COLO668 (cell line): ENCODE results near the gene TAOK3.
"Not testable (repeated sequence)": the region's sequence is repeated elsewhere in the genome, so short reads cannot be mapped to it uniquely, and the experiment has no call there.

Experiments used
- DNase-seq: peaks from one replicate; lab custom pipeline; 2025; ENCODE audit not compliant: unreplicated experiment; lab: John Stamatoyannopoulos, UW

Gene TAOK3

DNA sequence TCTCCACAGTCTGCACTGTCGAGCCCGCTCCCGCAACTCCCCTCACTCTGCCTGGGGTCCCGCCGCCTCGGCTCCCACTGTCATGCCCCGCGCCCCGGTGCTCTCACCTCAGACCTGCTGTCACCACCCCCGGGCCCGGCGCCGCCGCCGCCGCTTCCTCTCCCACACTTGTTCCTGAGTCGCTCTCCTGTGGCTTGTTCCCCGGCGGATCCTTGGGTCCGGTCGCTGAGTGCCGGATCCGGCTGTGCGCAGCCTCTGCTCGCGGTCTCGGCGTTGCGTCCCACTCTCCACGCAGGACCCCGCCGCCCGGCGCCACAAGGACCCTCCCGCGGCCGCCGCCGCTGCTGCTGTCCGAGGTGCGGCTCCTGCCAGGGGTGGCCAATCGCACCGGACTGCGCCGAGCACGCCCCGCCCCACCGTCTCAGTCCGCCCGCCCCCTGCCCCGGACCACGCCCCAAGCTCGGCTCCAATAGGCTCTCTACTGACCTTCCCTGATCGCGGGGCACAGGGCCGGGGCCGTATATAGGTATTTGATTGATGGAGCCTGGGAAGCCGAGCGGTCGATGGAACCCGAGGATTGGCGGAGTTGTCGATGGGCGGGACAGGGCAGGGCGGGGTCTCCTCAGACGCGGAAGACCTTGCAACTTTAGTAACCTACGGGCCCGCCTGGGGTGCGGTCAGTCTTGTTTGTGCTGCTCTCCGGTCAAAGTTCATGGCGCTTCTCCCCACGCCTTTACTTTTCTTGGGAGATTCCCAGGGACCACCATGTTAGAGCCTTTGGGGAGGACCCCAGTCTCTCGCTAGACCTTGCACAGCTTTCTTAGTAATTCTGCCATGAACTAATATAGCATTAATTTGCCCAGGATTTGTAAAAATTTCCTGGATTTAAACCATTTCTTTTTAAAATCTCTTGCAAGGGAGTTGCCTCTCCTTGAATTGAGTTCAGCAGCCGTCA, at the start of gene TAOK3:
Gene TAOK3, minus strand, starts transcription at position 367 of the 955 bp plus-strand sequence. CDS start 117,340 bp downstream, outside the sequence.
- DNase-seq: peak; percentile 99

- DNase-seq: no peak
Observed at GRCh38 chr12:118420673-118421072, 48.0 kb upstream of the TAOK3 start.

GRCh38 chr12:118418385-118419057, 45.8 kb upstream of the TAOK3 start:
- DNase-seq: no peak

- DNase-seq: no peak
Observed at GRCh38 chr12:118417942-118418341, 45.2 kb upstream of the TAOK3 start.

DNA sequence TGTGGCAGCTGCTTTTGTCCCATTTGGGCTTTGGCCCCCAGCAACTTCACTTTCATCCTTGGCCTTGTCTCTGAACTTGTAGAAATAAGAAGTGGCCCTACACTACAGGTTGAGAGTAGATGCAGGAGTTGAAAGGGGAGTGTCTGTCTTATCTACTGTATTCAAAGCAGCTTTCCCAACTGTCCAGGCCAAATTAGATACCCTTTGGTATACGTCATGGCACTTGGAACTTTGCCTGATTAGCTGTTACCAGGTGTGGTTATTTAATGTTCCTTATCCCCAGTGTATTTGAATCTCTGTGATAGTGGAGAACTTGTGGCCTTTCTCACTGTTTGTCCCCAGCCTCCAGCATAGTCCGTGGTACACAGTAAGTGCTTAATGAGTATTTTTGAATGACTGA, 37.1 kb upstream of the TAOK3 start:
- no peak for DNase-seq

GRCh38 chr12:118408241-118408640, 35.5 kb upstream of the TAOK3 start:
- DNase-seq: not testable (repeated sequence)

GRCh38 chr12:118404876-118405521, 32.3 kb upstream of the TAOK3 start:
- peak; percentile 65 for DNase-seq

GRCh38 chr12:118402251-118402650, 29.5 kb upstream of the TAOK3 start:
- no peak for DNase-seq

GRCh38 chr12:118398940-118399339, 26.2 kb upstream of the TAOK3 start:
- DNase-seq: no peak

DNA sequence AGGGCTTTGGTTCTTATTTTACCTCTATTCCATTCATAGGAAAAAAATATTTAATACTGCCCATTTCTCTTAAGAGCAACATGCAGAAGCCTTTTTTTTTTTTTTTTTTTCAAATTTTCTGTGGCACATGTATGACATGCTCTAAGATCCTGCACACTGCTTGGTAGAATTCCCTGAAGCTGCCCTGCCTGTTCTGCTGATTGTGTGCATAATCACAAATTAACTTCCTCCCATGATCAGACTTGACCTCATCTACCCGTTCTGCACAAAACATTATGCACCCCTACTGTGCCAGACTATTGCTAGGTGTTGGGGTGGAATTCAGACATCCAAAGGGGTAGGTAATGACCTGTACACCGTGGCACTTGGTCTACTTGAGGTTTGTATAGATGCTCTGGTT, 25.8 kb upstream of the TAOK3 start:
- DNase-seq: no peak

DNA sequence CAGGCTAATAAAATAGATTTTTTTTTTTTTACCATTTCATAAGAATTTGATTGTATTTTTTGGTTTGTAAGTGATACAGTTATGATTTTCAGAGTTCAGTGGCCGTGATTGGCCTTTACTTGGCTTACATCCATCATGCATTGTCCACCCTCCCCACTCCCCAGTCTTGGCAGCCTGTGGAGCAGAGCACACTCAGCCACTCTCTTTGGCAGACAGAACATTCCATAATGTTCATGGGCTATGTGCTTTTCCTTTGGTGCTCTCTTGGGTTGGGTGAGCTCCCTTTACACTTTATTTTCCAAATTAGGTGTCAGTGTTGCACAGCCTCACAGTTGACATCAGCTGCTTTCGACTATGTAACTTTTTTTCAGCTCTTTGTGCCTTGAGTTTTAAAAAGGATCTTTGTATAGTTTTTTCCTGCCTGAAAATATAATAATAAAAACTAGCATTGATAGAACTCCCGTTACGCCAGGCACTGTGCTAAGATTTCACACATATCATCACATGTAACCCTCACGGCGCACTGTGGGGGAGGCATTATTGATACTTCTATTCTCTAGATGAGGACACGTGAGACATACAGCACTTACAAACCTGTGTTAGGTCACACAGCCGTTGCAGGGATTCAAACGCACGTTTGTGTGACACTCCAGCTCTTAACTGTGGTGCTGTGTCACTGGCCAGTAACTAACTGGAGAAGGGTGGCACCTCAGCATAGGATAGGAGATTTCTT, 25.2 kb upstream of the TAOK3 start:
- no peak for DNase-seq

DNA sequence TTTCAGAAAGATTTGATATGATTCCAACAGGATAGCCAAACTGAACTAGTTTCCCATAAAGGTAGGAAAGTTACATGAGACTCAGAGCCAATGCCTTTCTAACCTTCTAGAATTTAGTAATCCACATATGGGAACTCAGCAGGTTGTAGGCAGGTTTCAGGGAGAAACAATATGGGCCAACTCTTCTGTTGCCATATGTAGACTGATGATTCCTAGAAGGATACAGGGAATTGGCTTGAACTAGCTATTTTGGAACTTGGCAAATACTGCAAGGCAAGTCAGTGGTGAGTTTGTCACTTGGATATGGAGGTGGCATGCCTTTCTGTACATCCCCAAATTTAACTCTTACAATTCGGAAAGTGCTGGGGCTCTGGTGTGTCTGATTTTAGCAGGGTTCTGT, 19.1 kb upstream of the TAOK3 start:
- DNase-seq: no peak

GRCh38 chr12:118391424-118391823, 18.7 kb upstream of the TAOK3 start:
- DNase-seq: no peak

DNA sequence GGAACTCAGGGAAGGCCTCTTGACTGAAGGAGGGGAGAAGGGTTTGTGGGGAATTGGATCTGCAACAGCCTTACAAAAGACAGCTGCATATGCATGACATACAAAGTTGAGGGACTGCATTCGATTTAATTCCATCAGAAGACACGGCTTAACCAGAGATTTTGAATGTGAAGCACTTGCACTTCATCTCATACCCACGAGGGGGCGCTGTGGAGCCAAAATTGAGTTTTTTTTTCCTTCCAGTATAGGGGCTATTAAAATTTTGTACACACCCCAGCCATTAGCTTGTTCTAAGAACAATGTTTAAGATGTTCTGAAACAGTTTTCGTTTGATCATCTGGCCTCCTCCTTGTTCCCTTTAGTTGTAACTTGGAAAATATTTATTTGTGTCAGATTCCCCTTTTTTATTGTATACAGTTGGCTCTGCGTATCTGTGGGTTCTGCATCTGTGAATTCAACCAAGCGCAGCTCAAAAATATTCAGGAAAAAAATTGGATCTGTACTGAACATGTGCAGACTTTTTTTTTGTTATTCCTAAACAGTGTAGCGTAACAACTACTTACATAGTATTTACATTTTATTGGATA, 5.3 kb upstream of the TAOK3 start:
- peak; percentile 64 for DNase-seq

DNA sequence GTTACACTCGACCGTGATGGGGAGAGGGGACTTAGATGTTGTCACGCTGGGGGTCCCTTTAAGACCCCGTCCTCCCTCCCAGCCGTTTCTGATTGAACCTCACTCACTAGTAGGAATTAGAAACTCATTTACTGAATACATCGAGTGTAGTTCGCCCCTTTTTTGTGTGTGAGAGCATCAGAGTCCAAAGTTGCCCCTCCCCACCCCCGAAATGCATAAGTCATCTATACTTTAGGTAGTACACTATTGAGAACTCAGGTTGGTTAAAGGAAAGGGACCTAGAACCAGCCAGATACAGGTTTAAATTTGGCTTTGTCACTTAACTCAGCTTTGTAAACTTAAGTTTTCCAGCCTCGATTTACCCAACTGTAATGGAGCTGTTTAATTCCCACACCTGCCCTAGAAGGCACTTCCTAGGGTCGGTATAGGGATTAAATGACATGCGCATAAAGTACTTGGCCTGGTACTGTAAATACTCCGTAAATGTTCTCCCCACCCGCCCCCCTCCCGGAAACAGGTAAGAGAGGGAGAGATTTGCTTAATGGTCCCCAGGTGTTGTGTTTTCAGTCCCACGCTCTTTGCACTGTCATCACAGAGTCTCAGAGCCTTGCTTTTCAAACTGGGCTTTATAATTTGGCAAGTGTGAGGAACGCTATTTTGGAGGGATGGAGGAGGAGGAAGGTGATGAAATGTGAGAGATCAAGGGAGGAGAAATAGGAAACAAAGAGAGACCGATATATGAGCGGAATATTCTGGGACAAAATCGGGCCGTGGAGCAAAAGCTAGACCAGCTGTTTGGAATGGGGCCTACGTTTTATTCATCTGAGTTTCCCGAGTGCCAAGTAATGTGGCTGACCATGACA, 4.5 kb upstream of the TAOK3 start:
- peak; percentile 38 for DNase-seq

- peak; percentile 94 for DNase-seq
Observed at GRCh38 chr12:118376089-118377020, 3.6 kb upstream of the TAOK3 start, which contains the start of gene SUDS3. TSS of gene SUDS3 (plus strand) at chr12:118376555. CDS start at chr12:118376692, 137 bp downstream.

- no peak for DNase-seq
Observed at GRCh38 chr12:118375348-118375747, 2.6 kb upstream of the TAOK3 start.

- DNase-seq: no peak
Observed at GRCh38 chr12:118374909-118375308, 2.2 kb upstream of the TAOK3 start.
